HL-60/S4 (cell line): ENCODE data around the gene ZNF839.

Experiments
- in situ Hi-C: fragments of 300-500 bp; cut with MboI; formaldehyde crosslinking; loops from 2 replicates; pipeline ENCODE4 v1.14.3; 2022; ENCODE audit warnings: low sequenced_read_pairs

The ZNF839 gene

DNA sequence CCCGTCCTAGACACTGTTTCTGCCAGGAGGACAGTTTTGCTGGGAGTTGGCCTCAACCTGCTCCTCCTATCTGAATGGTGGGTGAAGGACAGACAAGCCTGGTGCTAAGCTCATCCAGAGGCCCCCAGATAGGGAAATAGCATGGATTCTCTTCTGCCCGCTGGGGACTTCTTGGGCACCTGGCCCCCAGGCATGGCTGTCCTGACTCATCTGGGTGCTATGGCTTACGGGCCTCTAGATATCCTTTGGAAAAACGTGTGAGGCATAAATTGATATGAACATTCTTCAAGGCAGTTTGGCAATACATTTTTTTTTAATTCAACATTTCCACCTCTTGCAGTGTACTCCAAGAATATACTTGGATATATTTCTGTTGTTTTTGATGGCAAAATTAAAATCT, 51.8 kb downstream of the ZNF839 start:
- in situ Hi-C loops, result no loop called here

GRCh38 chr14:102373110-102373509, 53.6 kb downstream of the ZNF839 start:
- in situ Hi-C loops, result no loop called here

DNA sequence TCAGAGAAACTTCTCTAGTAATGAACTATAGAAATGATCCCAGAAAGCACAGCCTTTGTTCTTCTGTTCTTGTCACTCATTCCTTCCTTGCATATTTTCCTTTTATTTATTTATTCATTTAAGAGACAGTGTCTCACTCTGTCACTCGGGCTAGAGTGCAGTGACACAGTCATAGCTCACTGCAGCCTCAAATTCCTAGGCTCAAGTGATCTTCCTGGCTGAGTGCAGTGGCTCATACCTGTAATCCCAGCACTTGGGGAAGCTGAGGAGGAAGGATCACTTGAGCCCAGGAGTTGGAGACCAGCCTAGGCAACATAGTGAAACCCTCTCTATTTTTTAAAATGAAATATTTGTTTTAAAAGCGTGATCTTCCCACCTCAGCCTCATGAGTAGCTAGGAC, 54.7 kb downstream of the ZNF839 start:
- in situ Hi-C loops, result no loop called here

GRCh38 chr14:102375119-102375518, 55.6 kb downstream of the ZNF839 start:
- in situ Hi-C loops, result no loop called here

DNA sequence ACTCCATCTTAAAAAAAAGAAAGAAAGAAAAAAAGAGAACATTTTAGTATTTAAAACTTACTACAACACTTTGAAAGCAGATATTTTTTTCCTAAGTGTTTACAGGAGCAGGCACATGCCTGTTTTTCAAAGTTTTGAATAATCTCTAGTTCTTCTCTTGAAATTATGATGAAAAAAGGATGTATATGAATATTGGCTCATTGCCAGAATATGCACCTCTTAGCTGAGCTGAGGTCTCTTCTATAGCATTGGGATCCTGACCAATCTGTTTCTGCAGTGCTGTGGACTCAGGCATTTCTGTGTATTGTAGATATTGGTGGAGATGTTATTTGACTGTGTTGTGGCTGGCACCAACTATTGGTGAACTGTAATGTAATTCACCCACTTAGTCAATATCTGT, 58.1 kb downstream of the ZNF839 start:
- in situ Hi-C loops, result no loop called here

- in situ Hi-C loops, result no loop called here
Observed at GRCh38 chr14:102378830-102379229, 59.3 kb downstream of the ZNF839 start.

DNA sequence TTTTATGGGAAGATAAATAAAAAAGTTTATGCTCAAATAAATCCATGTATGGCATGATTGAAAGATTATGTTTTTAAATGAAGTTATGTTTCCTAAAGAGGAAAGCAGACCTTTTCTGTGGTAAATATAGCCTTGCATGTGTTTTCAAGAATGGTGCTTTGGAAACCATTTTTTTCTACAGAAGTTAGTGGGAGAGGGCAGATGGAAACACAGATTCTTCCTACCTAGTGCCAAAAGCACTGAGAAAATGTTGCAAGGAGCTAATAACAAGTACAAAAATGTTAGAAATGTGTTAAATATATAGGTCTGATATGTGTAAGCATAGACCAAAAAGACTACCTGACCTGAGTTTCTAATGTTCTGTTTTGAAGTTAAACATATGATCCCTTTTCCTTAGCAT, 67.5 kb downstream of the ZNF839 start:
- in situ Hi-C loops, result no loop called here

- in situ Hi-C loops, result no loop called here
Observed at GRCh38 chr14:102389246-102389645, 69.7 kb downstream of the ZNF839 start.

DNA sequence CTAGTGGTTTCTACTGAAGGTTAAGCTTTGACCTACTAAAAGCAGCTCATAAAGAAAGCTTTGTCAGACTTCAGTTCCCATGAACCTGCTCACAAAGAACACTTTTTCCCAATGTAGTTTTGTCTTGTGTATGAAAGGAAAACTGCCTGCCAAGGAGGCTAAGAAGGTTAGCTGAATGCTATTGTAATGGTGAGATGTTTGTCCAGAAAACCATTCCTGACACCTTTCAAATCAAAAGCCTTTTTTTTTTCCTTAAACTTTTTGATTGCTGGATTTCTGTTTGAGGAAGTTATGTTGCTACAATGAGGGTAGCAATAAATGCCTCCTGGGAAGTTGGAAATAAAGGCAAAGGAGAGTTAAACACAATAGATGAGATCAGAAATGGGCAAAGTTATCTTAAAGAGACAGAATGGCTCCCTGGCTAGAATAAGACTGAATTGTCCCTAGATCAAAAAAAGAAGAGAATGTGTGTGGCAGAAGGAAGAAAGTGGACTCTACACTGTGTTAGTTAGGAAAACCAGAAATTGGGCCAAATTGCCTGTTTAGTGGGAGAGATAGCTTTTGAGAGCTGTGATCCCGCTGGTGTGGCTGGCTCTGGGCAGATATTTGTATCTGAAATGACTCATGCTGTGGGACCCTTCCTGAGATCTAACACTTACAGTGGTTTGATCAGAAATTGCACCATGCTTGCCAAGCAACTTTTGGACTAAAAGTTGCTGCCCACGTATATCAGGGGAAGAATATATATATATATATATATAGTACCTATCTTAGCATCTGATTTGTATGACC, 70.7 kb downstream of the ZNF839 start:
- in situ Hi-C loops, result no loop called here
